ENCODE data around the gene NRG2.

Gene NRG2

DNA sequence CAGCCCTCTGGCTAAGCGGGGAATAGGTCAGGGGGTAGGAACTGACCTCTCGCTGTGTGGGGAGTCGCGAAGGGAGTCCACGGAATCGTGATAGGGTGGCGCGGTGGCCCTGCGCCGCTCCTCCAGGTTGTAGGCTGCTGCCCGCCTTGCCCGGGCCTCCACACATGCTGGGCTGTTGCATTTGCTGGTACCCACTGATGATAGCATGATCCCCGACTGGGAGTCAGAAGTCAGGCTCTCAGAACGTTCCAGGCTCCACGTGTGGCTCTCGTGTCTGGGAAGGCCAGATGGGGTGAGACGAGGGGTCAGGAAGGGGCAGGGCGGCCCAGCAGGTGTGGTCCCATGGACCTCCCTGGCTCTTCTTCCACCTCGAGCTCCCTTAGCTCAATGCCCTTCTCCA, 191.5 kb downstream of the NRG2 start:
- TF ChIP-seq, protein P1, sequence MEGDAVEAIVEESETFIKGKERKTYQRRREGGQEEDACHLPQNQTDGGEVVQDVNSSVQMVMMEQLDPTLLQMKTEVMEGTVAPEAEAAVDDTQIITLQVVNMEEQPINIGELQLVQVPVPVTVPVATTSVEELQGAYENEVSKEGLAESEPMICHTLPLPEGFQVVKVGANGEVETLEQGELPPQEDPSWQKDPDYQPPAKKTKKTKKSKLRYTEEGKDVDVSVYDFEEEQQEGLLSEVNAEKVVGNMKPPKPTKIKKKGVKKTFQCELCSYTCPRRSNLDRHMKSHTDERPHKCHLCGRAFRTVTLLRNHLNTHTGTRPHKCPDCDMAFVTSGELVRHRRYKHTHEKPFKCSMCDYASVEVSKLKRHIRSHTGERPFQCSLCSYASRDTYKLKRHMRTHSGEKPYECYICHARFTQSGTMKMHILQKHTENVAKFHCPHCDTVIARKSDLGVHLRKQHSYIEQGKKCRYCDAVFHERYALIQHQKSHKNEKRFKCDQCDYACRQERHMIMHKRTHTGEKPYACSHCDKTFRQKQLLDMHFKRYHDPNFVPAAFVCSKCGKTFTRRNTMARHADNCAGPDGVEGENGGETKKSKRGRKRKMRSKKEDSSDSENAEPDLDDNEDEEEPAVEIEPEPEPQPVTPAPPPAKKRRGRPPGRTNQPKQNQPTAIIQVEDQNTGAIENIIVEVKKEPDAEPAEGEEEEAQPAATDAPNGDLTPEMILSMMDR (IDR thresholded peaks at IDR 0.05; ENCODE audit: insufficient read depth, low read length), result no peak
- TF ChIP-seq POLR2AphosphoS5 (IDR thresholded peaks at IDR 0.05; ENCODE audit: low read depth) (no peak), GABPA (IDR thresholded peaks at IDR 0.05; ENCODE audit: low read depth) (no peak), SPI1 (IDR thresholded peaks at IDR 0.05; ENCODE audit: borderline replicate concordance, low read depth) (no peak)
- TF ChIP-seq, protein P2, sequence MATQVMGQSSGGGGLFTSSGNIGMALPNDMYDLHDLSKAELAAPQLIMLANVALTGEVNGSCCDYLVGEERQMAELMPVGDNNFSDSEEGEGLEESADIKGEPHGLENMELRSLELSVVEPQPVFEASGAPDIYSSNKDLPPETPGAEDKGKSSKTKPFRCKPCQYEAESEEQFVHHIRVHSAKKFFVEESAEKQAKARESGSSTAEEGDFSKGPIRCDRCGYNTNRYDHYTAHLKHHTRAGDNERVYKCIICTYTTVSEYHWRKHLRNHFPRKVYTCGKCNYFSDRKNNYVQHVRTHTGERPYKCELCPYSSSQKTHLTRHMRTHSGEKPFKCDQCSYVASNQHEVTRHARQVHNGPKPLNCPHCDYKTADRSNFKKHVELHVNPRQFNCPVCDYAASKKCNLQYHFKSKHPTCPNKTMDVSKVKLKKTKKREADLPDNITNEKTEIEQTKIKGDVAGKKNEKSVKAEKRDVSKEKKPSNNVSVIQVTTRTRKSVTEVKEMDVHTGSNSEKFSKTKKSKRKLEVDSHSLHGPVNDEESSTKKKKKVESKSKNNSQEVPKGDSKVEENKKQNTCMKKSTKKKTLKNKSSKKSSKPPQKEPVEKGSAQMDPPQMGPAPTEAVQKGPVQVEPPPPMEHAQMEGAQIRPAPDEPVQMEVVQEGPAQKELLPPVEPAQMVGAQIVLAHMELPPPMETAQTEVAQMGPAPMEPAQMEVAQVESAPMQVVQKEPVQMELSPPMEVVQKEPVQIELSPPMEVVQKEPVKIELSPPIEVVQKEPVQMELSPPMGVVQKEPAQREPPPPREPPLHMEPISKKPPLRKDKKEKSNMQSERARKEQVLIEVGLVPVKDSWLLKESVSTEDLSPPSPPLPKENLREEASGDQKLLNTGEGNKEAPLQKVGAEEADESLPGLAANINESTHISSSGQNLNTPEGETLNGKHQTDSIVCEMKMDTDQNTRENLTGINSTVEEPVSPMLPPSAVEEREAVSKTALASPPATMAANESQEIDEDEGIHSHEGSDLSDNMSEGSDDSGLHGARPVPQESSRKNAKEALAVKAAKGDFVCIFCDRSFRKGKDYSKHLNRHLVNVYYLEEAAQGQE (IDR thresholded peaks at IDR 0.05; ENCODE audit: insufficient replicate concordance, low read depth), result no peak
- DNase-seq (ENCODE audit: low read depth in 1 of 2, low spot score in 1 of 2), result no peak
- H3K27ac ChIP-seq (replicated peaks), result no peak overlapping the region
- H3K4me3 ChIP-seq (replicated peaks; ENCODE audit: insufficient read depth, low read length), result no peak overlapping the region
- H3K27me3 ChIP-seq (ENCODE audit: insufficient read depth, poor library complexity, severe bottlenecking), result peaks cover 4% of the 10 kb centered on the region

DNA sequence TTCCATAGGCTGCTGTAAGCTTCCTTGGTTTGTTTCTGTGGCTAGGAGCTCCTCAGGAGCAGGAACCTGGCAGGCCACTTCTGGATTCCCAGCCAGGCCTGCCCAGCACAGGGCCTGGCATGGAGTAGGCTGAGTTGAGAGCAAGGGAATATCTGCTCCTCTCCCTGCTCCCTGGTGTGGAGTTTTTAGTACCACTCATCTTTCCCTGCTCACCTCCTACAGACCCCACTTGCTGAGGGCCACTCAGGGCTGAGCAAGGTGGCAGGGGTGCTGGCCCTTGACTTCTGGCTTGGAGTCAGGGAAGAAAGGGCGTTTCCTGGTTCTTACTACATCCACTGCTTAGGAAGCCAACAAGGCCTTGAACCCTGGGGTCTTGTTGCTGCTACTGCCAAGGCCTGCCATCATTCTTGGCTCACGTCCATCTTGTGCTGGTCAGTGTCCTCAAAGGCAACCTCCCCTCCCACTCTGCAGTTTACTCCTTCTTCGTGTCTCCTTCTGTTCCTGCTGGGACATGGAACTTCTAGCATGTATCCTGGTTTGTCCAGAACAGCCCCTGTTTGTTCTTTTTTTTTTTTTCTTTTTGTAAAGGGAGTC, 192.6 kb downstream of the NRG2 start:
- TF ChIP-seq, protein P1 (IDR thresholded peaks at IDR 0.05; ENCODE audit: insufficient read depth, low read length), result no peak
- TF ChIP-seq, protein P2 (IDR thresholded peaks at IDR 0.05; ENCODE audit: insufficient replicate concordance, low read depth), result no peak
- TF ChIP-seq GABPA (IDR thresholded peaks at IDR 0.05; ENCODE audit: low read depth) (no peak), POLR2AphosphoS5 (IDR thresholded peaks at IDR 0.05; ENCODE audit: low read depth) (no peak), SPI1 (IDR thresholded peaks at IDR 0.05; ENCODE audit: borderline replicate concordance, low read depth) (no peak)
- Histone ChIP-seq H3K4me3 (replicated peaks; ENCODE audit: insufficient read depth, low read length) (no peak overlapping the region), H3K27me3 (ENCODE audit: insufficient read depth, poor library complexity, severe bottlenecking) (peaks cover 4% of the 10 kb centered on the region), H3K27ac (replicated peaks) (no peak overlapping the region)
- DNase-seq (ENCODE audit: low read depth in 1 of 2, low spot score in 1 of 2), result no peak

DNA sequence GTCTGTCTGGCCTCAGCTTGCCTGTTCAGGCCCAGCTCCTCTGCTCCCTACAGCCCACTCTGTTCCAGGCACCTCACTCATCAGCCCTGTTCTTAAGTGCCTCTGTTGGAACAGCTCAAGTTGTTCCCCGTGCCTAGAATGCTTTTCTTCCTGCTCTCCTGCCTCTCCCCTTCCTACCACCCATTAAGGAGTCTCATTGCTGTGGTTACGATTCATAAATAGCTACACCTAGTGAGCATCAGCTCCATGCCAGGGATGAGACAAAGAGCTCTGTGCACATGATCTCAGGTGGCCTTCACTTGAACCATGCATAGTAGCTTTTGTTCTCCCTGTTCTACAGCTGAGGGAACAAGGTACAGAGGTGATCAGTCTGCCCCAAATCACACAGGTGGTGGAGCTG, 193.2 kb downstream of the NRG2 start:
- TF ChIP-seq GABPA (IDR thresholded peaks at IDR 0.05; ENCODE audit: low read depth), result no peak
- TF ChIP-seq SPI1 (IDR thresholded peaks at IDR 0.05; ENCODE audit: borderline replicate concordance, low read depth), result no peak
- TF ChIP-seq, protein P1 (IDR thresholded peaks at IDR 0.05; ENCODE audit: insufficient read depth, low read length), result no peak
- TF ChIP-seq, protein P2 (IDR thresholded peaks at IDR 0.05; ENCODE audit: insufficient replicate concordance, low read depth), result no peak
- TF ChIP-seq POLR2AphosphoS5 (IDR thresholded peaks at IDR 0.05; ENCODE audit: low read depth), result no peak
- Histone ChIP-seq H3K27ac (replicated peaks) (no peak overlapping the region), H3K27me3 (ENCODE audit: insufficient read depth, poor library complexity, severe bottlenecking) (peaks cover 4% of the 10 kb centered on the region), H3K4me3 (replicated peaks; ENCODE audit: insufficient read depth, low read length) (no peak overlapping the region)
- DNase-seq (ENCODE audit: low read depth in 1 of 2, low spot score in 1 of 2), result no peak

Measured in HL-60 (cell line).